CD4-positive, alpha-beta T cell treated with Interleukin-21 for 1 hour (primary cell): ENCODE results near the gene ACTR1A.
"Not testable (repeated sequence)": the region's sequence is repeated elsewhere in the genome, so short reads cannot be mapped to it uniquely, and the experiment has no call there.

Experiments used
- DNase-seq: peaks from one replicate; pipeline ENCODE4 v3.0.0-alpha.2; 2020

The ACTR1A gene

DNA sequence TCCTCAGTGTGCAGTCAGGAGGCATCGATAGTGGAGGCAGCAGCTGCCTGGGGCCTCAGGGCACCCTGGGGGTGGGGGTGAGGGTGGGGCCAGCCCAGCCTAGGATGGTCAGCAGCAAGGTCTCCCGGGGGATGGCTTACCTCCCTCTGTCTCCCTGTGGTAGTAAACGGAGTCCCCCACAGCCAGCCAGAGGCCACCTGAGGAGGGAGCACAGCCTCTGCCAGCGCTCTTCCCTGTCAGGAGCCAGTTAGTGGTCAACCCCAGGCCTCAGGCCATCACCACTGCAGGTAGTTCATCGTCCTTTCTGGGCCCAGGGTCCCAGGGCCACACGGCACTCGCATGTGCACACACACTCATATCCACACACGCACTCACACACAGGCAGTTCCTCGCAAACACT is 22.1 kb downstream of the ACTR1A start:
- DNase-seq, result no peak

DNA sequence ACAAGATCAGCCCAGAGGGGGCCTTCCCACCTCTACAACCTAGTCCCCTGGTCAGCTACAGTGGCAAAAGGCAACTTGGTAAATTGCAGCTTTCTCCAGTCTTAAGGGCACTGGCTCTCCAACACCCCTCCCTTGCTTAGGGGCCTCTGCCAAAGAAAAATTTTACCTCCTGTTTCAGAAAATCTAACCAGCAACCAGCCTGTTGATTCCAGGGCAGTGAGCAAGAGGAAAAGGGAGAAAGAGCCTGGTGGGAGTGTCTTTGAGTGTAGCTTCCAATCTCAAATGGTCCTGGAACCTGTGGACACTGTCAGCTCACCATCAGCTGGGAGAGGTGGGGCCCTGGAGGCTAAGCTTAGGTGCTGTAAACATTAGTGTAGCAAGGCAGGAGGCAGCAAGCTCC is 22.9 kb downstream of the ACTR1A start:
- DNase-seq, result no peak

DNA sequence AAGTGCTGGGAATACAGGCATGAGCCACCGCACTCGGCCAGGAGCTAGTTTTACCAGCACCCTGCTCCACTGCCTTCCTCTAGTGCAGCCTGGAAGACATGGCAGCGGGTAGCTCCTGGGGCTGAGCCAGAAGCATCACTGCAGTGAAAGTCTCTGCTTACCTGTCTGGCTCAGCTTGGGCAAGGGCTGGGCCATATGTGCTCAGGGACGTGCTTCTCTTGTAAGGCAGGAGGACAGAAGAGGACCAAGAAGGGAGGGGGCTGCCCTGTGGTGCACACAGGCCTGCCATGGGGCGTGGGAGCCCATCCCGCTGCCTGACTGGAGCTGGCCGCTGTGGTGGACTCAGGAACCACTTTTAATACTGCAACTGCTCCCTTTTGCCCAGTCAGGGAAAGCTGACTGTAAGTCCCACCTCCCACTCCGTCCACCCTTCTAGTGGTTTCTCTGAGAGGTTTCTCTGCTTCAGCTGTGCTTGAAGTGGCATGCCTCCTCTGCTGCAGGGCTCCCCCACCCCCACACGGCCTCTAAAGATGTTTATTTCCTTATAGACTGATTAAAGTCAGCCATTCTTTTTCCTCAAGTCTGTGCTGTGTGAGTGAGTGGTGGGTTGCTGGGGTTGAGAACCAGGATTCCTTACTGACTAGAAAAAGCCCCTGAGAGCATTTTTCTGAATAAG is 25.9 kb downstream of the ACTR1A start:
- DNase-seq, result no peak

DNA sequence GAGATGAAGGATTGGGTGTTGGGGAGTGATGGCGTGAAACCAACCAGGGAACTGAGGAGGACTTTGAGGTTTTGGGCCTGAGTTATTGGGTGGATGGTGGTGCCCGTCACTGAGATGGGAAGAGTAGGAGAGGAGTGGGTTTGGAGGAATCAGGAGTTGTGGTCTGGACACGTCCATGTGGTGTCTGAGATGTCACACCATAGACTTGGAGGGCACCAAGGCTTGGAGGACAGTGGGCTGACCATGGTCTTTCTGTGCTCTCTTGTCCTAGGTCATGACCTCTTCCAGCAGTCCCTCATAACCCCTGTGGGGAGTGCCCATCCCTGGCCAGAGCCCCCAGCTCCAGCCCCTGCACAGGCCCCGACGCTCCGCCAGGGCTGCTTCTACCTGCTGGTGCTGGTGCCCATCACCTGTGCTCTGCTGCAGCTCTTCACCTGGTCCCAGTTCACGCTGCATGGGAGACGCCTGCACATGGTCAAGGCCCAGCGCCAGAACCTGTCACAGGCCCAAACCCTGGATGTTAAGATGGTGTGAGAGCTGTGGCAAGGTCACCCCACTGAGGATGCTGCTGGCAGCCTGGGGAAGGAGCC is 27.0 kb downstream of the ACTR1A start:
- DNase-seq, result no peak

DNA sequence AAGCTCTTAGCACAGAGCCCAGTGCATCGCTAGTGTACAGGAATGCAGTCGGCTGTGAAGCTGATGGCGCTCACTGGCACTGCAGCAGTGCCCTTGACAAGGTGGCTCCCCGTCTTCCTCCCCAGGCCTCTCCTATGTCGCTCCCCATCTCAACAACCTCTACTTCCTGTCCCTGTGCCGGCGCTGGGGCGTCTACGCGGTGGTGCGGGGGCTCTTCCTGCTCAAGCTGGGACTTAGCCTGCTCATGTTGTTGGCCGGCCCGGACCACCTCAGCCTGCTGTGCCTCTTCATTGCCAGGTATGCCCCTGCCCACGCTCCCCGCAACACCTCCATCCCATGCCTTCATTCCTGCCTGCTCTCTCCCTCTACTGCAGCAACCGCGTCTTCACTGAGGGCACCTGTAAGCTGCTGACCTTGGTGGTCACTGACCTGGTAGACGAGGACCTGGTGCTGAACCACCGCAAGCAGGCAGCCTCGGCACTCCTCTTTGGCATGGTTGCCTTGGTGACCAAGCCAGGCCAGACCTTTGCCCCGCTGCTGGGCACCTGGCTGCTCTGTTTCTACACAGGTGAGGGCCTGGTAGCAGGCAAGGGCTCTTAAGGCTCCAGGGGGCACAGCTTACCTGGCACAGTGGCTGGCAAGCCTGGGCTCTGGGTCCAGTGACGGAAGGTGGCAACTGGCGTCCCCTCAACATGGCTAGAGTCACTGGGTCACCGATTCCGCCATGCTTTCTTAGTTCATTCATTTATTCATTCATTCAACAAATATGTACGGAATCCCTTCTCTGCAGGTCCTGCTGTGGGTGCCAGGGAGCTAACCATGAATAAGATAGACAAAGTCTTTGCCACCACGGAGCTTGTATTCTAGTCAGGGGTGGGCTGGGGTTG is 28.8 kb downstream of the ACTR1A start:
- DNase-seq, result peak; percentile 16

DNA sequence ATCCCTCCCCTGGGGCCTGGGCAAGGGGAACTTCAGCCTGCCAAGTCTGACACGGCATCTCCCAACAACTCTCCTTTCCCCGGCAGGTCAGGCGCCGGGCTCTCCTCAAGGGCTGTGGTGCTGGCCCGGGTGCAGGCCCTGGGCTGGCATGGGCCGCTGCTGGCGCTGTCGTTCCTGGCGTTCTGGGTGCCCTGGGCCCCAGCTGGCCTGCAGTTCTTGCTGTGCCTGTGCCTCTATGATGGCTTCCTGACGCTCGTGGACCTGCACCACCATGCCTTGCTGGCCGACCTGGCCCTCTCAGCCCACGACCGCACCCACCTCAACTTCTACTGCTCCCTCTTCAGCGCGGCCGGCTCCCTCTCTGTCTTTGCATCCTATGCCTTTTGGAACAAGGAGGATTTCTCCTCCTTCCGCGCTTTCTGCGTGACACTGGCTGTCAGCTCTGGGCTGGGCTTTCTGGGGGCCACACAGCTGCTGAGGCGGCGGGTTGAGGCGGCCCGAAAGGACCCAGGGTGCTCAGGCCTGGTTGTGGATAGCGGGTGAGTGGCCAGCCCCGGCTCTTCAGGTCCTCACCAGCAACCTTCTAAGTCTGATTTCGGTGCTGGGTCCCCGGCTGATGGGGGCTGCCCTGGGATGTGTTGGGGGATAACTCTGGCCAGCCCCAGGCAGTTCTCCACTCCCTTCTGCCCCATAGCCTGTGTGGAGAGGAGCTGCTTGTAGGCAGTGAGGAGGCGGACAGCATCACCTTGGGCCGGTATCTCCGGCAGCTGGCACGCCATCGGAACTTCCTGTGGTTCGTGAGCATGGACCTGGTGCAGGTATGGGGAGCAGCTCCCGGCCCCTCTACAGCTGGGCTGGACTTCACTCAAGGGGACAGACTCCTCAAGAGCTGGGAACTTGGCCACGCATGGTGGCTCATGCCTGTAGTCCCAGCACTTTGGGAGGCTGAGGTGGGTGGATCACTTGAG is 31.6 kb downstream of the ACTR1A start:
- no peak for DNase-seq

DNA sequence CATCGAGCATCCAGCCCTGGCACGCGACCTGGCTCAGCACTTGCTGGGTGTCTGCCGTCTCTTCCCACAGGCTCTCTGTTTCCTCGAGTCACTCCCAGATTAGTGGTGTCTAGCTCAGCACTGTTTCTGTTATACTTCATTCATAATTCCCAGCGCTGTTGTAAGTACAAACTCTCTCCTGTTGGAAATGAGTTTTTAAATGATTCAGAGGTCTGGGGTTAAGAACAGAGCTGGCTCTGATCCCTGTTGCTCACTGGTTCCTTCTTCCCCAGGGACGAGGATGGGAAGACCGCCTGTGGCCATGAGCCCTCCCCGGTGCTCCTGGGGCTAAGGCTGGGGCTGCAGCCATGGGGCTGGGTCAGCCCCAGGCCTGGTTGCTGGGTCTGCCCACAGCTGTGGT is 33.8 kb downstream of the ACTR1A start:
- DNase-seq, result no peak

DNA sequence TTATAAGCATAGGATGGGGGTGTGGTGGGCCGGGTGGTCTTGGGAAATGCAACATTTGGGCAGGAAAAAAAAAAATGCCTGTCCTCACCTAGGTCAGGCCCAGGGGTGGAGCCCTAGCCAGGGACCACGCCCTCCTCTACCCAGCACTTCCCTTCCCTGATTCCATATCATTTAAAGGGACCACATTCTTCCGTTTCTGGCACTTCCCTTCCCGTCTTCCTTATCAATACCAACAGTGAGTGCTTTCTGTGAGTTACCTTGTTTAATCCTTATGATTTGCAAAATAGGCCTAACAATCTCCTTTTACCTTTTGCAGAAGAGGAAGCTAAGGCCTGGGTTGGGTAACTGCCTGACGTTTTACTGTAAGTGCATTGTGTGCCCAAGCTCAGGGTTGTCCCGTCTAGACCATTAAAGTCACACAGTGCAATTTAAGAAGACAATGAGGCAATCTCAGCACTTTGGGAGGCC is 34.5 kb downstream of the ACTR1A start:
- no peak for DNase-seq

DNA sequence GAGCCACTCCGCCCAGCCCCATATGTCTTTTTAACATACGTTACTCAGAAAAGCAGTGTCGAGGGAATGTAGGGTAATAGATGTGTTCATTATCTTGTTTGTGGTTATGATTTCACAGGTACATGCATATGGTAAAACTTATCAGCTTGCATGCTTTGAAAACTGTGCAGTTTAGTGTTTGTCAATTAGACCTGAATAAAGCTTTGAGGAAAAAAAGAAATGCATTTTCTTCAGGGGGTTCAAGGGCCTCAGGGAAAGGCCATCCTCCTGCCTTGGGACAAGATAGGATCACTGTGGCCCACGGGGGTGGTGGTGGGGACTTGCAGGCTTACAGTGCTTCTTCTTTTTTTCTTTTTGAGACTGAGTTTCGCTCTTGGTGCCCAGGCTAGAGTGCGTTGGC is 35.2 kb downstream of the ACTR1A start:
- DNase-seq, result no peak

DNA sequence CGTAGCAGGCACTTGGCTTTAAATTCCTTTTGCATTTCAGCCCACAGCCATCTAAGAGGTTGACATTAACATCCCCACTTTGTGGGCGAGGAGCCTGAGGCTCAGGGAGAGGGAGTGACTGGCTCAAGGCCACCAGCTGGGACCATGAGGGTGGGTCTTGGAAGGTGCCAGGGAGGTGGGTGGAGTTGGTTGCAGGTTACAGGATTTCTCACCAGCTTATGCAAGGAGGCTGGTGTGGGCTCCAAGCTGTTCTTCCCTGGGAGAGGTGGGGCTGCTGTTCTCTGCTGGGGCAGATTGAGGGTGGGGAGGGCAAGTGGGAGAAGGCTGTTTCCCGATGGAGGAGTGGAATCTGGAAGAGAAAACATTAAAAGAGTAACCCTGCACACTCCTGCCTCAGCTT is 37.0 kb downstream of the ACTR1A start:
- DNase-seq, result no peak

DNA sequence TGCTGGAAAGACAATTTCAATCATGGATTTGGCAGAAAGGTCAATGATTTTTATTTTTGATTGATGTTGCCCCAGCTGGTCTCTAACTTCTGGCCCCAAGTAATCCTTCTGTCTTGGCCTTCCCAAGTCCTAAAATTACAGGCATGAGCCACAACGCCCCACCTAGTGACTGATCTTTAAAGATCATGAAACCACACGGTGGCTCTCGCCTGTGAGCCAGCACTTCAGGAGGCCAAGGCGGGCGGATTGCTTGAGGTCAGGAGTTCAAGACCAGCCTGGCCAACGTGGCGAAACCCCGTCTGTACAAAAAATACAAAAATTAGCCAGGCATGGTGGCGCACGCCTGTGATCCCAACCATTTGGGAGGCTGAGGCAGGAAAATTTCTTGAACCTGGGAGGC is 38.5 kb downstream of the ACTR1A start:
- no peak for DNase-seq

DNA sequence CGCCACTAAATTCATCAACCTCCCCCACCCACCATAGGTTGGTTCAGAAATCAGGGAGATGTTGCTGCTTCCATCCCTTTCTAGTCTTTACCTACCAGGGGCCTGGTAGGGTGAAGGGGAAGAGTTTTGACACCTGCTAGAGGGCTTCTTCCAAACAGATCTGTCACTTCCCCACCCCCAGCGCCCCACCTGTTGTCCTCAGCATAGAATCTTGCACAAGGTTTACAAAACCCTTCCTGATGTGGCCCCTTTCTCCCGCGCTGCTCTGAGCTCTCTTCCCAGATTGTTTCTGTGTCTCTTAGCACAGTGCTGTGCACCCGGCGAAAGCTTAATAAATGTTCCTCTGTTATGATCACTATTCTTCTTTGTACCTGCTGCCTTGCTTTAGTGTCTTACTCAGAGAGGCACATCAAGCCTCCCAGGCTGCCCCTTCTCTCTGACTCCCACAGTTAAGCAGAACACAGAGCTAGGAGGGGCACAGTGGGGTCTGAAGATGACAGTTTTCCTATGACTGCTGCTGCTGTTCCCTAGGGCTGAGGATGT is 39.9 kb downstream of the ACTR1A start:
- DNase-seq, result no peak

DNA sequence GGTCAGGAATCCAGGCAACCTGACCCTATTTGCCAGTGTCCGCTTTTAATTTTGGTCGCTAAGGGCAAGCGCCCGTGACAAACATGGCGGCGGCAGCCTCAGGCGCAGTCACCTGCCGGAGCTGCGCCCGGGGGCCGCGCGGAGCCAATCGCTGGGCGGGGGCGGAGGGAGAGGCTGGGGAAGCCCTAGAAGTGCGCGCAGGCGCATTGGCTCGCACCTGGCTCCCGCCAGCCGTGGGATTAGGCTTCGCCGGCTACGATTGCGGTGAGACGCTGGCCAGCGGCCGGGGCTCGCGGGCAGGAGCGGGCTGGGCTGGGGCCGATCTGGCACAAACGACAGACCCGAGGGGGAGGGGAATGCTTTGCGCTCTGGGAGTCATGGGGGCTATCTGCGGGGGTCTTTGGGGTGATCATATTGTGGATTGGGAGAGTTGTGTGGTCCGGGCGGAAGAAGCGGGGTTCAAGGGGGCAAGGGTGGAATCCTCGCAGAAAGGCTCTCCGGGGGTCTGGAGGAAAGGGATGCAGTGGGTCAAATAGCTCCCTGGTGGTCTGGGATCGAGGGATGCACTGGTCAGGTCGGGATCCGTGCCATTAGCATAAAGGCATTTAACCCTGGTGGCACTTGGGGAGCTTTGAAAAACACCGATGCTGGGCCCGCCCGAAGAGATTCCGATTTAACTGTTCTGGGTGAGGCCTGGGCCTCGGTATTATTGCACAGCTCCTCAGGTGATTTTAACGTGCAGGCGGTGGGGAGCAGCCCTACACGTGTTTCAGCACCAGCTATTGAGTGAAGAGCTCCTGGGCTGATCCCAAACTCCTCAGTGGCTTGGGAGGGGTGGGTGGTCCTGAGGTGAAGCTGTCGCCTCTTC is 41.1 kb downstream of the ACTR1A start:
- DNase-seq, result peak; percentile 93

DNA sequence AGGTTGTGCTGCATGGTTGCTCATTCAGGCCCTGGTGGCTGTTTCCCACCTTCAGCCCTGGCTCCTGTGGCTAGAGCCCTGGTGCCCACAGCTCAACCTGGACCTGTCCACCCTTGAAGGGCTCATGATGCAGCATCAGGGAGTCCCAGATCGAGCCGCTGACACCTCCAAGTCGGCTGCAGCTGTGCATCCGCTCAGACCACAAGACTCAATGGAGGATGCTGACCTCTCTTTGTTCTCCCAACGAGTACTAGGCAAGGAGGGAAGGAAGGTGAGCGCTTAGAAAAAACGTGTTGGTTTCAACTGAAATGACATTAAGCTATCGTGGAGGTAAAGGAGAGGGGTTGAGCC is 41.7 kb downstream of the ACTR1A start:
- no peak for DNase-seq

DNA sequence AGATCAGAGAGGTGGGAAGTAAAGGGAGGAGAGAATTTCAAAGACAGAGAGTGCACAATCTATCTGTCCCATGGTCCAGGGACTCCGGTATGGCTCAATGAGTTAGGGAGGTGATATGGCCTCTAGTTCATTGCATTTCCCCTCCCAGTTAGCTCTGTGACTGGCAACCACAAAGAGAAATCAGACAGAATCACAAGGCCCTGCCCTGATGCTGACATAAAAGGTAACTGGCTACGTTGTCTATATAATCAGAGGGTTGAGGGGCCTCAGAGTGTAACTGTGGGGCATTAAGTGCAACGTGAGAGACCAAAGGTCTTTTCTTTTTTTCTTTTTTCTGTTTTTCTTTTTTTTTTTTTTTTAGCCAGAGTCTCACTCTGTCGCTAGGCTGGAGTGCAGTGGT is 43.9 kb downstream of the ACTR1A start:
- DNase-seq, result no peak

DNA sequence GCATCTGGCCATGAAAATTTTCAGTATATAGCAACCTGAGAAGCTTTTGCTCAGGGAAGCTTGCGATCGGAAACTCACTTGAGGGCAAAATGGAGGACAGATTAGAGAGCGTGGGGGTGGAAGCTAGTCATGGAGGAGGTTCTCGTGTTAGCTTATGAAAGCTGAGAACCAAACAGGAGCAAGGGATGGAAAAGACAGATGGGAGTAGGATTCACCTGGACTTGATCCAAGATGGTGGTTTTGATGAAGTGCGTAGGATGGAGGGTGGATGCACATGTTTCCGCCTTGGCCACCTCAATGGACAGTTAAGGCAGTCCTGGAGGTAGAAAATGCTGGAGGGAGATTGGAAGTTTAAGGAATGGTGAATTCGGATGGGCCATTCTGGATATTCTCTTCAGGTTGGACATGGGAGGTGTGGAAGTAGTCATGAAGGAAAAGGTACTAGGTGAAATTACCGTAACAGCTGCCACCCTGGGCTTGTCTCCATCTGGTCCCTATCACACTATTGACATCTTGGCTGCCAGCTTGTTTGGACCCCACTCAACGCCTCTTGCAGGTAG is 44.8 kb downstream of the ACTR1A start:
- DNase-seq, result no peak

DNA sequence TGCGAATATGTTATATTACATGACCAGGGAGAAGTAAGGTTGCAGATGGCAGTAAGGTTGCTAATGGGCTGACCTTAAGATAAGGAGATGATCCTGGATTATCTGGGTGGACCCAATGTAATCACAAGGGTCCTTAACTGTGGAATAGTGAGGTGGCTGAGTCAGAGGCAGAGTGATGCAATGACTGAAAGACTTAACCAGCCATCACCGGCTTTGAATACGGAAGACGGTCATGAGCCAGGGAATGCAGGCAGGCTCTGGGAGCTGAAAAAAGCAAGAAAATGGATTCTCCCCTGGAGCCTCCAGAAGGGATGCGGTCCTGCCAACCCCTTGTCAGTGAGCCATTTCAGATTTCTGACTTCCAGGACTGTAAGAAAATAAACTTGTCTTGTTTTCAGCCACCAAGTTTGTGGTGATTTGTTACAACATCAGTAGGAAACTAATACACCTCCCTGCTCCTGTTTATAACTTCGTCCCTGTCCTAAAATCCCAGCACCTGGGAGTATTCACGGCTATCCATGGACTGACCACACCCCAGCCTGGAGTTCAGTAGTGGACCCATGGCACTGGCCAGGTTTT is 46.5 kb downstream of the ACTR1A start:
- DNase-seq, result no peak

DNA sequence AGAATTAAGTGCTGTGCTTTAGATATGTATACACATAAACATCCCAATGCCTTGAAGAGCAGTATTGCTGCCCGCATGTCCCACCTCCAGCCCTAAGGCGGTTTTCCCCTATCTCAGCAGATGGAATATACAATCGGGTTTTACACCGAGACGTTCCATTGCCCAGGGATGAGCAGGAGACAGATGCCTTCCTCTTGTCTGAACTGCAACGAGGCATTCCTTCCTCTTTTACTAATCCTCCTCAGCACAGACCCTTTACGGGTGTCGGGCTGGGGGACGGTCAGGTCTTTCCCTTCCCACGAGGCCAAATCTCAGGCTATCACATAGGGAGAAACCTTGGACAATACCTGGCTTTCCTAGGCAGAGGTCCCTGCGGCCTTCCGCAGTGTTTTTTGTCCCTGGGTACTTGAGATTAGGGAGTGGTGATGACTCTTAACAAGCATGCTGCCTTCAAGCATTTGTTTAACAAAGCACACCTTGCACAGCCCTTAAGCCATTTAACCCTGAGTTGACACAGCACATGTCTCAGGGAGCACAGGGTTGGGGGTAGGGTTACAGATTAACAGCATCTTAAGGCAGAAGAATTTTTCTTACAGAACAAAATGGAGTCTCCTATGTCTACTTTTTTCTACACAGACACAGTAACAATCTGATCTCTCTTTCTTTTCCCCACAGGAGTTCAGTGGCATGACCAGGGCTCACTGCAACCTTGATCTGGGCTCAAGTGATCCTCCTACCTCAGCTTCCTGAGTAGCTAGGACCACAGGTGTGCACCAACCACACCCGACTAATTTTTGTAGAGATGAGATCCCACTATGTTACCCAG is 47.6 kb downstream of the ACTR1A start:
- DNase-seq, result not testable (repeated sequence)

DNA sequence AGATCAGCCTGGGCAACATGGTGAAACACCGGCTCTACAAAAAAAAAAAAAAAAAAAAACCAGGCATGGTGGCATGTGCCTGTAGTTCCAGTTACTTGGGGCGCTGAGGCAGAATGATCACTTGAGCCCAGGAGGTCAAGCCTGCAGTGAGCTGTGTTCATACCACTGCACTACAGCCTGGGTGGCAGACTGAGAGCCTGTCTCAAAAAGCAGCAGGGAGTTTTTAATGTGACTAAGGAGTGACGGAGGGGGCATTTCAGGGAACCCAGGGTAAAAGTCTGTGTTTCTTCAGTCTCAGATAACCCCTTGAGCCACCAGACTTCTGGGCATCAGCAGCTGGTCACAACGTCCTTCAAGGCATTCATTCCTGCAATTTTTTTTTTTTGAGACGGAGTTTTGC is 49.0 kb downstream of the ACTR1A start:
- no peak for DNase-seq
